KMS-11 (cell line): ENCODE measurements around the gene JAGN1.

Experiments used
- H2AFZ ChIP-seq: fragments of 200-600 bp; sonication (generic); 2 replicates; pipeline ENCODE4 v1.6.1; 2016; ENCODE audit warnings: antibody characterized with exemption, mixed run types, low read depth
- H3K27ac ChIP-seq: fragments of 200-600 bp; sonication (generic); 2 replicates; pipeline ENCODE4 v1.6.1; 2016; ENCODE audit warnings: mild to moderate bottlenecking, mixed run types
- H3K27me3 ChIP-seq: fragments of 200-600 bp; sonication (generic); 2 replicates; pipeline ENCODE4 v1.6.1; 2017; ENCODE audit warnings: mild to moderate bottlenecking, low read depth, mixed run types, moderate library complexity; ENCODE audit not compliant: insufficient read depth
- H3K36me3 ChIP-seq: fragments of 200-600 bp; sonication (generic); 2 replicates; pipeline ENCODE4 v1.6.1; 2017; ENCODE audit warnings: mild to moderate bottlenecking, mixed run types; ENCODE audit not compliant: insufficient read depth
- H3K4me1 ChIP-seq: fragments of 200-600 bp; sonication (generic); 2 replicates; pipeline ENCODE4 v1.6.1; 2016; ENCODE audit warnings: mild to moderate bottlenecking, low read depth, mixed run types; ENCODE audit not compliant: poor library complexity, severe bottlenecking
- H3K4me2 ChIP-seq: fragments of 200-600 bp; sonication (generic); 2 replicates; pipeline ENCODE4 v1.7.0; 2016; ENCODE audit warnings: mild to moderate bottlenecking, mixed run types
- H3K4me3 ChIP-seq: fragments of 200-600 bp; sonication (generic); IDR thresholded peaks from 2 replicates; pipeline ENCODE4 v1.6.1; 2017; ENCODE audit warnings: low read depth, low read length, mixed read lengths; ENCODE audit not compliant: insufficient read depth
- H3K79me2 ChIP-seq: fragments of 200-600 bp; sonication (generic); 2 replicates; pipeline ENCODE4 v1.6.1; 2016; ENCODE audit warnings: low read depth, mixed run types; ENCODE audit not compliant: insufficient read depth
- H3K9ac ChIP-seq: fragments of 200-600 bp; sonication (generic); 2 replicates; pipeline ENCODE4 v1.6.1; 2016; ENCODE audit warnings: mild to moderate bottlenecking, mixed run types
- H4K20me1 ChIP-seq: fragments of 200-600 bp; sonication (generic); 2 replicates; pipeline ENCODE4 v1.6.1; 2016; ENCODE audit warnings: mild to moderate bottlenecking, mixed run types; ENCODE audit not compliant: insufficient read depth
- TF ChIP-seq, protein P1 (sequence below): fragments of 200-600 bp; sonication (generic); conservative IDR thresholded peaks from 2 replicates; pipeline ENCODE4 v1.6.1; 2017; ENCODE audit warnings: low read depth, mild to moderate bottlenecking, antibody characterized with exemption, low read length, moderate library complexity, mixed read lengths

Gene JAGN1

GRCh38 chr3:9881441-9881840 lies 9.0 kb upstream of the JAGN1 start:
- H3K27ac ChIP-seq: no peak overlapping the region
- TF ChIP-seq, protein P1, sequence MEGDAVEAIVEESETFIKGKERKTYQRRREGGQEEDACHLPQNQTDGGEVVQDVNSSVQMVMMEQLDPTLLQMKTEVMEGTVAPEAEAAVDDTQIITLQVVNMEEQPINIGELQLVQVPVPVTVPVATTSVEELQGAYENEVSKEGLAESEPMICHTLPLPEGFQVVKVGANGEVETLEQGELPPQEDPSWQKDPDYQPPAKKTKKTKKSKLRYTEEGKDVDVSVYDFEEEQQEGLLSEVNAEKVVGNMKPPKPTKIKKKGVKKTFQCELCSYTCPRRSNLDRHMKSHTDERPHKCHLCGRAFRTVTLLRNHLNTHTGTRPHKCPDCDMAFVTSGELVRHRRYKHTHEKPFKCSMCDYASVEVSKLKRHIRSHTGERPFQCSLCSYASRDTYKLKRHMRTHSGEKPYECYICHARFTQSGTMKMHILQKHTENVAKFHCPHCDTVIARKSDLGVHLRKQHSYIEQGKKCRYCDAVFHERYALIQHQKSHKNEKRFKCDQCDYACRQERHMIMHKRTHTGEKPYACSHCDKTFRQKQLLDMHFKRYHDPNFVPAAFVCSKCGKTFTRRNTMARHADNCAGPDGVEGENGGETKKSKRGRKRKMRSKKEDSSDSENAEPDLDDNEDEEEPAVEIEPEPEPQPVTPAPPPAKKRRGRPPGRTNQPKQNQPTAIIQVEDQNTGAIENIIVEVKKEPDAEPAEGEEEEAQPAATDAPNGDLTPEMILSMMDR: no peak
- H3K79me2 ChIP-seq: no peaks in the 10 kb centered on the region
- no peaks in the 10 kb centered on the region for H3K36me3 ChIP-seq
- peaks cover 10% of the 10 kb centered on the region for H3K4me1 ChIP-seq
- no peak overlapping the region for H2AFZ ChIP-seq
- H4K20me1 ChIP-seq: no peaks in the 10 kb centered on the region
- H3K9ac ChIP-seq: no peak overlapping the region
- no peak overlapping the region for H3K4me3 ChIP-seq
- H3K4me2 ChIP-seq: no peak overlapping the region
- H3K27me3 ChIP-seq: no peaks in the 10 kb centered on the region

GRCh38 chr3:9883706-9884554 lies 6.5 kb upstream of the JAGN1 start:
- no peak overlapping the region for H3K27ac ChIP-seq
- H3K36me3 ChIP-seq: no peaks in the 10 kb centered on the region
- H3K9ac ChIP-seq: no peak overlapping the region
- TF ChIP-seq, protein P1: no peak
- H3K79me2 ChIP-seq: no peaks in the 10 kb centered on the region
- H3K27me3 ChIP-seq: no peaks in the 10 kb centered on the region
- H3K4me2 ChIP-seq: no peak overlapping the region
- peaks cover 9% of the 10 kb centered on the region for H3K4me1 ChIP-seq
- H3K4me3 ChIP-seq: no peak overlapping the region
- no peaks in the 10 kb centered on the region for H4K20me1 ChIP-seq
- no peak overlapping the region for H2AFZ ChIP-seq

- TF ChIP-seq, protein P1: no peak
- no peak overlapping the region for H3K4me2 ChIP-seq
- H2AFZ ChIP-seq: no peak overlapping the region
- H3K36me3 ChIP-seq: no peaks in the 10 kb centered on the region
- H3K9ac ChIP-seq: no peak overlapping the region
- H3K27ac ChIP-seq: no peak overlapping the region
- H3K79me2 ChIP-seq: no peaks in the 10 kb centered on the region
- H3K4me3 ChIP-seq: no peak overlapping the region
- no peaks in the 10 kb centered on the region for H3K27me3 ChIP-seq
- H4K20me1 ChIP-seq: no peaks in the 10 kb centered on the region
- H3K4me1 ChIP-seq: peaks cover 2% of the 10 kb centered on the region
These were observed 5.8 kb upstream of the JAGN1 start for GRCh38 chr3:9884555-9885165.

DNA sequence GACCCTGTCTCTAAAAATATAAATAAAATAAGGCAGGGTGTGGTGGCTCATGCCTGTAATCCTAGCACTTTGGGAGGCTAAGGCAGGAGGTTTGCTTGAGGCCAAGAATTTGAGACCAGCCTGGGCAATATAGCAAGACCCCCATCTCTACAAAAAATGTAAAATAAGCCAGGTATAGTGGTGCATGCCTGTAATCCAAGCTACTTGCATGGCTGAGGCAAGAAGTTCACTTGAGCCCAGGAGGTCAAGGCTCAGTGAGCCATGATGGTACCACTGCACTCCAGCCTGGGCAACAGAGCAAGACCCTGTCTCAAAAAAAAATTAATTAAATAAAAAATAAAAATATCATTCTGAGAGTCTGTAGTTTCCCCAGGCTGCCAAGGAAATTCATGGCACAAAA lies 4.1 kb upstream of the JAGN1 start:
- Histone ChIP-seq H3K27ac (no peak overlapping the region), H3K4me3 (no peak overlapping the region), H3K36me3 (no peaks in the 10 kb centered on the region), H3K4me2 (no peak overlapping the region), H2AFZ (no peak overlapping the region), H4K20me1 (no peaks in the 10 kb centered on the region), H3K9ac (no peak overlapping the region), H3K4me1 (peaks cover 3% of the 10 kb centered on the region), H3K79me2 (peaks cover 8% of the 10 kb centered on the region), H3K27me3 (no peaks in the 10 kb centered on the region)
- TF ChIP-seq, protein P1: no peak
